A549 (cell line): ENCODE data around the gene NXPE3. TPM values are rescaled to one million over a fixed set of nuclear protein-coding genes. Genes with fewer than 3 reads are reported as not detected.

Experiments used
- ATAC-seq, 2 experiments: fragments of 200-7000 bp in 1 of 2; fragments of >200 bp in 1 of 2; cut with Nextera tagmentation in 1 of 2; cut with Tn5 transposase in 1 of 2; 3 replicates each; pipeline versions ENCODE4 v1.8.0 to v1.9.1; 2018 to 2020; ENCODE audit warnings: mild to moderate bottlenecking in 1 of 2, moderate library complexity in 1 of 2
- CTCF ChIA-PET: fragments of 300-600 bp; sonication (Branson Sonifier 250); formaldehyde crosslinking; extraction: SDS; loops from one replicate; lab custom pipeline; 2021; ENCODE audit warnings: antibody characterized with exemption, inconsistent platforms; lab: Yijun Ruan, JAX
- POLR2A ChIA-PET: fragments of 350-600 bp; formaldehyde crosslinking; extraction: SDS; loops from one replicate; lab custom pipeline; 2021; ENCODE audit warnings: antibody characterized with exemption, inconsistent platforms; lab: Yijun Ruan, JAX
- DNase-seq, 2 experiments: peaks; one replicate each; pipeline versions ENCODE4 v3.0.0 to v3.0.0-alpha.2; 2011 to 2016; ENCODE audit warnings: low read depth in 1 of 2, low spot score in 1 of 2
- FAIRE-seq: peaks from 2 replicates; lab custom pipeline; 2011; peaks lifted over from hg19 to GRCh38; lab: Jason Lieb, UNC
- H3K27ac ChIP-seq, 2 experiments: fragments of >200 bp; sonication (Bioruptor Twin); formaldehyde crosslinking; 3 replicates each; pipeline ENCODE4 v1.5.1; 2016 to 2017
- H3K4me1 ChIP-seq: fragments of >200 bp; sonication (Bioruptor Twin); formaldehyde crosslinking; 3 replicates; pipeline ENCODE4 v1.6.1; 2016
- H3K4me2 ChIP-seq: fragments of >200 bp; sonication (Bioruptor Twin); formaldehyde crosslinking; 3 replicates; pipeline ENCODE4 v1.6.1; 2016
- H3K4me3 ChIP-seq: fragments of >200 bp; sonication (Bioruptor Twin); formaldehyde crosslinking; 3 replicates; pipeline ENCODE4 v1.5.1; 2016
- H3K9me3 ChIP-seq: fragments of >200 bp; sonication (Bioruptor Twin); formaldehyde crosslinking; 3 replicates; pipeline ENCODE4 v1.6.1; 2016
- BCL3 ChIP-seq: fragments of >200 bp; sonication (Bioruptor Twin); formaldehyde crosslinking; IDR thresholded peaks from 3 replicates; pipeline ENCODE4 v1.6.1; 2016
- BHLHE40 ChIP-seq: IDR thresholded peaks from 2 replicates; pipeline ENCODE4 v1.6.1; 2012; ENCODE audit warnings: low read depth, low read length, inconsistent platforms
- CEBPB ChIP-seq, 2 experiments: fragments of >200 bp in 1 of 2; sonication (Bioruptor Twin) in 1 of 2; formaldehyde crosslinking in 1 of 2; IDR thresholded peaks; 2 replicates each; pipeline ENCODE4 v1.6.1; 2012 to 2016
- E2F6 ChIP-seq: IDR thresholded peaks from 2 replicates; pipeline ENCODE4 v1.6.1; 2012; ENCODE audit warnings: low read depth, borderline replicate concordance
- ELK1 ChIP-seq: fragments of 150-350 bp; IDR thresholded peaks from 2 replicates; pipeline ENCODE4 v1.6.1; 2014; ENCODE audit warnings: low read depth, mild to moderate bottlenecking, low read length
- EP300 ChIP-seq, 2 experiments: fragments of >200 bp; sonication (Bioruptor Twin); formaldehyde crosslinking; IDR thresholded peaks; 2 replicates in 1 of 2; 3 replicates in 1 of 2; pipeline ENCODE4 v1.6.1; 2016 to 2017
- ESRRA ChIP-seq: fragments of 150-350 bp; IDR thresholded peaks from 2 replicates; pipeline ENCODE4 v1.6.1; 2014; ENCODE audit warnings: mild to moderate bottlenecking, low read length, borderline replicate concordance
- FOSB ChIP-seq: fragments of 250-450 bp; sonication (Bioruptor Pico); IDR thresholded peaks from 2 replicates; pipeline ENCODE4 v1.5.0; 2020; ENCODE audit warnings: mild to moderate bottlenecking, moderate library complexity
- FOXS1 ChIP-seq: fragments of 250-450 bp; sonication (Bioruptor Pico); IDR thresholded peaks from 2 replicates; pipeline ENCODE4 v1.5.0; 2020; ENCODE audit warnings: mild to moderate bottlenecking, moderate library complexity
- GATA3 ChIP-seq: IDR thresholded peaks from 2 replicates; pipeline ENCODE4 v1.6.1; 2012; ENCODE audit warnings: borderline replicate concordance
- HOXA7 ChIP-seq: fragments of 250-450 bp; sonication (Bioruptor Pico); IDR thresholded peaks from 2 replicates; pipeline ENCODE4 v1.5.0; 2020; ENCODE audit warnings: mild to moderate bottlenecking, moderate library complexity
- HOXB13 ChIP-seq: fragments of 250-450 bp; sonication (Bioruptor Pico); IDR thresholded peaks from 2 replicates; pipeline ENCODE4 v1.5.0; 2020; ENCODE audit warnings: low read depth, mild to moderate bottlenecking, moderate library complexity
- HOXB5 ChIP-seq: fragments of 250-450 bp; sonication (Bioruptor Pico); IDR thresholded peaks from 2 replicates; pipeline ENCODE4 v1.5.0; 2020; ENCODE audit warnings: mild to moderate bottlenecking, moderate library complexity
- JUN ChIP-seq, 2 experiments: fragments of >200 bp; sonication (Bioruptor Twin); formaldehyde crosslinking; IDR thresholded peaks; 2 replicates in 1 of 2; 3 replicates in 1 of 2; pipeline ENCODE4 v1.6.1; 2016 to 2017
- JUNB ChIP-seq: fragments of >200 bp; sonication (Bioruptor Twin); formaldehyde crosslinking; IDR thresholded peaks from 2 replicates; pipeline ENCODE4 v1.6.1; 2016
- KDM1A ChIP-seq: fragments of 200-600 bp; sonication (generic); IDR thresholded peaks from 2 replicates; pipeline ENCODE4 v1.6.1; 2016; ENCODE audit warnings: low read depth, mild to moderate bottlenecking
- NPAS2 ChIP-seq: fragments of 250-450 bp; sonication (Bioruptor Pico); IDR thresholded peaks from 2 replicates; pipeline ENCODE4 v1.8.0; 2022; ENCODE audit warnings: mild to moderate bottlenecking, moderate library complexity, borderline replicate concordance
- NR3C1 ChIP-seq: fragments of >200 bp; sonication (Bioruptor Twin); formaldehyde crosslinking; IDR thresholded peaks from 3 replicates; pipeline ENCODE4 v1.6.1; 2017
- POLR2A ChIP-seq: IDR thresholded peaks from 2 replicates; pipeline ENCODE4 v1.6.1; 2012; ENCODE audit warnings: mild to moderate bottlenecking, low read length
- POLR2AphosphoS2 ChIP-seq: conservative IDR thresholded peaks from 2 replicates; pipeline ENCODE4 v1.6.1; 2012; ENCODE audit warnings: low read length, improper control_type of control experiment, inconsistent platforms
- RAD21 ChIP-seq, 2 experiments: fragments of >200 bp in 1 of 2; sonication (Bioruptor Twin) in 1 of 2; formaldehyde crosslinking in 1 of 2; IDR thresholded peaks in 1 of 2; conservative IDR thresholded peaks in 1 of 2; 2 replicates in 1 of 2; 3 replicates in 1 of 2; pipeline ENCODE4 v1.6.1; 2012 to 2018; ENCODE audit warnings: inconsistent platforms in 1 of 2
- RARB ChIP-seq: fragments of 250-450 bp; sonication (Bioruptor Pico); IDR thresholded peaks from 2 replicates; pipeline ENCODE4 v1.8.0; 2021; ENCODE audit warnings: mild to moderate bottlenecking, moderate library complexity
- RCOR1 ChIP-seq: fragments of 150-350 bp; IDR thresholded peaks from 2 replicates; pipeline ENCODE4 v1.6.1; 2014; ENCODE audit warnings: antibody characterized with exemption, low read length, low read depth
- SMC3 ChIP-seq: fragments of >200 bp; sonication (Bioruptor Twin); formaldehyde crosslinking; IDR thresholded peaks from 3 replicates; pipeline ENCODE4 v1.6.1; 2018; ENCODE audit warnings: inconsistent platforms
- SREBF2 ChIP-seq: fragments of 450-650 bp; IDR thresholded peaks from 2 replicates; pipeline ENCODE4 v1.6.1; 2014; ENCODE audit warnings: mild to moderate bottlenecking, moderate library complexity
- TP53 ChIP-seq: fragments of 250-450 bp; sonication (Bioruptor Pico); IDR thresholded peaks from 2 replicates; pipeline ENCODE4 v1.5.0; 2021; ENCODE audit warnings: mild to moderate bottlenecking, moderate library complexity
- ZC3H11A ChIP-seq: fragments of 450-650 bp; IDR thresholded peaks from 2 replicates; pipeline ENCODE4 v1.6.1; 2014; ENCODE audit warnings: antibody characterized with exemption, mild to moderate bottlenecking
- WGBS: methylation state at CpG from one replicate; pipeline ENCODE4 v1.1.6; 2017; ENCODE audit errors: missing lambda C conversion rate; 5-methylcytosine and 5-hydroxymethylcytosine counted together
- polyA plus RNA-seq, 4 experiments: library from polyadenylated mRNA; depleted of rRNA in 3 of 4; stranded (reverse); fragments of >200 nt; fragmentation: RNase III in 1 of 4; extraction: RNeasy Plus Mini Kit Qiagen cat#74134 plus additional on column Dnase treatment in 1 of 4; gene quantifications; 2 replicates in 3 of 4; 3 replicates in 1 of 4; pipeline ENCODE4 v1.2.3, GENCODE V29; 2011 to 2017
- TF ChIP-seq, protein P1 (sequence below): fragments of 200-600 bp; sonication (generic); IDR thresholded peaks from 2 replicates; pipeline ENCODE4 v1.6.1; 2016; ENCODE audit warnings: antibody characterized with exemption, mild to moderate bottlenecking, moderate library complexity
- TF ChIP-seq, protein P2 (sequence below): fragments of 250-450 bp; sonication (Bioruptor Pico); IDR thresholded peaks from 2 replicates; pipeline ENCODE4 v1.5.0; 2021; ENCODE audit warnings: mild to moderate bottlenecking, moderate library complexity, borderline replicate concordance
- TF ChIP-seq, protein P3 (sequence below): IDR thresholded peaks from 2 replicates; pipeline ENCODE4 v1.6.1; 2012

NXPE3 gene
- polyA plus RNA-seq, 2 of the 4 experiments (the other 2 are of a cell fraction) = 48.6 to 49.5 TPM

DNA sequence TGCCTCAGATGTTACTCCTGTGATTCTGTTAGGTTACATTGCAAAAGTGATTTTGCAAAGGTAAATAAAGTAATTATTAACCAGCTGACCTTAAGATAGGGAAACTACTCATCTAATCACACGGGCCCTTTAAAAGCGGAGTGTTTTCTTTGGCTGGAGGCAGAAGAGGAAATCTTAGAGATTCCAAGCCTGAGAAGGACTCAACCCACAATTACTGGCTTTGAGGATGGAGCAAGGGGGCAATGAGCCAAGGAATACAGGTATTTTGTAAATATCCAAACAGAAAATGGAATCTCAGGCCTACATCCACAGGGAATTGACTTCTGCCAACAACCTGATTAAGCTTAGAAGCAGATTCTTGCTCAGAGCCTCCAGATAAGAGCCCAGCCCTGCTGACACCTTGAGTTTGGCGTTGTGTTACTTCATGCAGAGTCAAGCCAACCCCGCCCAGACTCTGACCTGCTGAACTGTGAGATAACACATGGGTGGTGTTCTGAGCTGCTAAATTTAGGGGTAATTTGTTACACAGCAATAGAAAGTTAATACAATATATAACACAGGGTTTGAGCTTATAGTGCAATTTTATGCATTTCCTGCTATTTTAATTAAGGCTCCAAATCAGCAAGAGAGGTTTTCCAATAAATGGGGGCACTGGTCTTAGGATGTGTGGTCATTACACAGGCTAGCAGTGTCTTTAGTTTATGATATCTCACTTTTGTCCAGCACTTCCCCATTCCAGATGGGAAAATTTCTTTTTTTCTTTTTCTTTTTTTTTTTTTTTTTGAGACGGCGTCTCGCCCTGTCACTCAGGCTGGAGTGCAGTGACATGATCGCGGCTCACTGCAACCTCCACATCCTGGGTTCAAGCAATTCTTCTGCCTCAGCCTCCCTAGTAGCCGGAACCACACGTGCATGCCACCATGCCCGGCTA, 89.8 kb downstream of the NXPE3 start:
- DNase-seq = peak in 1 of 2 experiments; percentile 83
- 65% methylated on average over 12 of the region's 12 CpGs for WGBS
- peak; percentile 66 to 71 for ATAC-seq
- ChIA-PET POLR2A (interaction anchor here (1.0 to 2.9 kb wide), 3 partner anchors 11 to 356 kb away, joined by 3 to 14 read pairs (median 4); partner anchors contain the start of gene NFKBIZ), CTCF (interaction anchor here (0.6 to 2.0 kb wide), 3 partner anchors 20 to 356 kb away, joined by 3 to 10 read pairs (median 3); no protein-coding TSS in a partner anchor)
- Histone ChIP-seq H3K4me1 (peaks cover 52% of the 10 kb centered on the region), H3K9me3 (no peaks in the 10 kb centered on the region), H3K27ac (peak overlapping the region; percentile 71 to 81), H3K4me3 (no peak overlapping the region), H3K4me2 (peak overlapping the region; percentile 79)
- peak; percentile 39 for FAIRE-seq
- no peak for TF ChIP-seq ELK1
- TF ChIP-seq JUN (IDR thresholded peaks at IDR 0.05) = peak; percentile 61 to 69; a peak in 2 of 5 replicates
- TF ChIP-seq RCOR1 = no peak
- no peak for TF ChIP-seq POLR2AphosphoS2
- TF ChIP-seq POLR2A = no peak
- no peak for TF ChIP-seq E2F6
- peak; percentile 84 for TF ChIP-seq FOXS1 (CRISPR knock-in tag)
- no peak for TF ChIP-seq SREBF2
- TF ChIP-seq SMC3 = no peak
- no peak for TF ChIP-seq HOXA7 (CRISPR knock-in tag)
- TF ChIP-seq HOXB13 (CRISPR knock-in tag) = no peak
- no peak for TF ChIP-seq FOSB
- peak; percentile 64 for TF ChIP-seq JUNB
- TF ChIP-seq EP300 (IDR thresholded peaks at IDR 0.05) = peak; percentile 71 to 81; a peak in 3 of 5 replicates
- TF ChIP-seq TP53 (CRISPR knock-in tag) = no peak
- TF ChIP-seq, protein P1, sequence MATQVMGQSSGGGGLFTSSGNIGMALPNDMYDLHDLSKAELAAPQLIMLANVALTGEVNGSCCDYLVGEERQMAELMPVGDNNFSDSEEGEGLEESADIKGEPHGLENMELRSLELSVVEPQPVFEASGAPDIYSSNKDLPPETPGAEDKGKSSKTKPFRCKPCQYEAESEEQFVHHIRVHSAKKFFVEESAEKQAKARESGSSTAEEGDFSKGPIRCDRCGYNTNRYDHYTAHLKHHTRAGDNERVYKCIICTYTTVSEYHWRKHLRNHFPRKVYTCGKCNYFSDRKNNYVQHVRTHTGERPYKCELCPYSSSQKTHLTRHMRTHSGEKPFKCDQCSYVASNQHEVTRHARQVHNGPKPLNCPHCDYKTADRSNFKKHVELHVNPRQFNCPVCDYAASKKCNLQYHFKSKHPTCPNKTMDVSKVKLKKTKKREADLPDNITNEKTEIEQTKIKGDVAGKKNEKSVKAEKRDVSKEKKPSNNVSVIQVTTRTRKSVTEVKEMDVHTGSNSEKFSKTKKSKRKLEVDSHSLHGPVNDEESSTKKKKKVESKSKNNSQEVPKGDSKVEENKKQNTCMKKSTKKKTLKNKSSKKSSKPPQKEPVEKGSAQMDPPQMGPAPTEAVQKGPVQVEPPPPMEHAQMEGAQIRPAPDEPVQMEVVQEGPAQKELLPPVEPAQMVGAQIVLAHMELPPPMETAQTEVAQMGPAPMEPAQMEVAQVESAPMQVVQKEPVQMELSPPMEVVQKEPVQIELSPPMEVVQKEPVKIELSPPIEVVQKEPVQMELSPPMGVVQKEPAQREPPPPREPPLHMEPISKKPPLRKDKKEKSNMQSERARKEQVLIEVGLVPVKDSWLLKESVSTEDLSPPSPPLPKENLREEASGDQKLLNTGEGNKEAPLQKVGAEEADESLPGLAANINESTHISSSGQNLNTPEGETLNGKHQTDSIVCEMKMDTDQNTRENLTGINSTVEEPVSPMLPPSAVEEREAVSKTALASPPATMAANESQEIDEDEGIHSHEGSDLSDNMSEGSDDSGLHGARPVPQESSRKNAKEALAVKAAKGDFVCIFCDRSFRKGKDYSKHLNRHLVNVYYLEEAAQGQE = no peak
- no peak for TF ChIP-seq NR3C1
- no peak for TF ChIP-seq ZC3H11A
- TF ChIP-seq, protein P2, sequence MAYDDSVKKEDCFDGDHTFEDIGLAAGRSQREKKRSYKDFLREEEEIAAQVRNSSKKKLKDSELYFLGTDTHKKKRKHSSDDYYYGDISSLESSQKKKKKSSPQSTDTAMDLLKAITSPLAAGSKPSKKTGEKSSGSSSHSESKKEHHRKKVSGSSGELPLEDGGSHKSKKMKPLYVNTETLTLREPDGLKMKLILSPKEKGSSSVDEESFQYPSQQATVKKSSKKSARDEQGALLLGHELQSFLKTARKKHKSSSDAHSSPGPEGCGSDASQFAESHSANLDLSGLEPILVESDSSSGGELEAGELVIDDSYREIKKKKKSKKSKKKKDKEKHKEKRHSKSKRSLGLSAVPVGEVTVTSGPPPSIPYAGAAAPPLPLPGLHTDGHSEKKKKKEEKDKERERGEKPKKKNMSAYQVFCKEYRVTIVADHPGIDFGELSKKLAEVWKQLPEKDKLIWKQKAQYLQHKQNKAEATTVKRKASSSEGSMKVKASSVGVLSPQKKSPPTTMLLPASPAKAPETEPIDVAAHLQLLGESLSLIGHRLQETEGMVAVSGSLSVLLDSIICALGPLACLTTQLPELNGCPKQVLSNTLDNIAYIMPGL (CRISPR knock-in tag) = no peak
- no peak; the same call in 1 of the 2 replicates for TF ChIP-seq GATA3
- TF ChIP-seq NPAS2 (CRISPR knock-in tag) = no peak
- no peak for TF ChIP-seq BHLHE40
- TF ChIP-seq KDM1A = no peak
- peak; percentile 34 to 59; a peak in 3 of 4 replicates for TF ChIP-seq CEBPB (IDR thresholded peaks at IDR 0.05)
- TF ChIP-seq HOXB5 (CRISPR knock-in tag) = no peak
- no peak for TF ChIP-seq ESRRA
- TF ChIP-seq, protein P3, sequence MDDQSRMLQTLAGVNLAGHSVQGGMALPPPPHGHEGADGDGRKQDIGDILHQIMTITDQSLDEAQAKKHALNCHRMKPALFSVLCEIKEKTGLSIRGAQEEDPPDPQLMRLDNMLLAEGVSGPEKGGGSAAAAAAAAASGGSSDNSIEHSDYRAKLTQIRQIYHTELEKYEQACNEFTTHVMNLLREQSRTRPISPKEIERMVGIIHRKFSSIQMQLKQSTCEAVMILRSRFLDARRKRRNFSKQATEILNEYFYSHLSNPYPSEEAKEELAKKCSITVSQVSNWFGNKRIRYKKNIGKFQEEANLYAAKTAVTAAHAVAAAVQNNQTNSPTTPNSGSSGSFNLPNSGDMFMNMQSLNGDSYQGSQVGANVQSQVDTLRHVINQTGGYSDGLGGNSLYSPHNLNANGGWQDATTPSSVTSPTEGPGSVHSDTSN = no peak
- TF ChIP-seq RAD21 (conservative IDR thresholded peaks at IDR 0.05 in 1 of 2, IDR thresholded peaks at IDR 0.05 in 1 of 2) = peak in 1 of 2 experiments; percentile 48; a peak in 3 of 5 replicates
- TF ChIP-seq RARB = no peak
- TF ChIP-seq BCL3 = 0 out of 3 replicates have a peak, but pooled peaks have one; percentile 61
